Thoracic aorta (tissue), 2 donors: ENCODE measurements around the gene C2orf80. TPM values are rescaled to one million over a fixed set of nuclear protein-coding genes. Genes with fewer than 3 reads are reported as not detected.

Source experiments
- ATAC-seq: fragments of 150-250 bp; one replicate; pipeline ENCODE4 v1.8.0; 2017; ENCODE audit warnings: low read depth; ENCODE audit not compliant: insufficient number of reproducible peaks, low FRiP score
- DNase-seq: peaks from one replicate; pipeline ENCODE4 v3.0.0-alpha.2; 2020; ENCODE audit warnings: low spot score
- H3K27ac ChIP-seq, 2 donors: fragments of 200-600 bp; sonication (generic); 1 replicate in 1 of 2; 2 replicates in 1 of 2; pipeline ENCODE4 v1.5.1; 2016; ENCODE audit warnings: mild to moderate bottlenecking in 2 of 2, moderate library complexity in 2 of 2
- H3K27me3 ChIP-seq: fragments of 200-600 bp; sonication (generic); replicated peaks from 2 replicates; pipeline ENCODE4 v1.6.0; 2016; ENCODE audit warnings: mild to moderate bottlenecking; ENCODE audit not compliant: insufficient read depth
- H3K36me3 ChIP-seq: fragments of 200-600 bp; sonication (generic); one replicate; pipeline ENCODE4 v1.5.1; 2016
- H3K4me1 ChIP-seq, 2 donors: fragments of 200-600 bp; sonication (generic); 1 replicate in 1 of 2; 2 replicates in 1 of 2; pipeline versions ENCODE4 v1.5.1 to v1.6.0; 2016; ENCODE audit warnings: low read depth in 2 of 2, mild to moderate bottlenecking in 1 of 2; ENCODE audit not compliant: control insufficient read depth in 1 of 2
- H3K4me3 ChIP-seq: fragments of 200-600 bp; sonication (generic); 2 replicates; pipeline ENCODE4 v1.5.1; 2016; ENCODE audit warnings: mild to moderate bottlenecking
- H3K9me3 ChIP-seq: fragments of 200-600 bp; sonication (generic); 2 replicates; pipeline ENCODE4 v1.5.1; 2016
- CTCF ChIP-seq: fragments of 200-600 bp; sonication (generic); IDR thresholded peaks from one replicate; pipeline ENCODE4 v1.5.1; 2019; ENCODE audit warnings: antibody characterized with exemption
- total RNA-seq, 2 donors: library from RNA; depleted of rRNA; stranded (reverse); fragments of >200 nt; gene quantifications; one replicate each; pipeline versions ENCODE4 v1.1.0 to v1.2.3, GENCODE V29; 2016

C2orf80 gene
- total RNA-seq, 2 donors from 2014 or later: not detected

GRCh38 chr2:208164951-208165755 lies 24.7 kb downstream of the C2orf80 start:
- ATAC-seq (no peak), DNase-seq (no peak)
- no peak overlapping the region for H3K4me3 ChIP-seq
- no peaks in the 10 kb centered on the region for H3K36me3 ChIP-seq
- TF ChIP-seq CTCF: no peak
- H3K27ac ChIP-seq: no peak overlapping the region
- H3K9me3 ChIP-seq: no peaks in the 10 kb centered on the region
- H3K4me1 ChIP-seq: no peaks in the 10 kb centered on the region
- H3K27me3 ChIP-seq: no peaks in the 10 kb centered on the region

- no peaks in the 10 kb centered on the region for H3K36me3 ChIP-seq
- H3K4me3 ChIP-seq: no peak within 1 kb of the TSS
- no peaks in the 10 kb centered on the region for H3K9me3 ChIP-seq
- no peak for TF ChIP-seq CTCF
- ATAC-seq (no peak), DNase-seq (no peak)
- no peaks in the 10 kb centered on the region for H3K27me3 ChIP-seq
- H3K4me1 ChIP-seq: no peaks in the 10 kb centered on the region
- H3K27ac ChIP-seq: no peak within 1 kb of the TSS
Measured at GRCh38 chr2:208163489-208163888, 26.3 kb downstream of the C2orf80 start, which contains the start of gene CRYGA. Gene CRYGA (minus strand): TSS chr2:208163589. CDS start chr2:208163556, 33 bp downstream.

- H3K4me3 ChIP-seq: no peak overlapping the region
- H3K4me1 ChIP-seq: no peaks in the 10 kb centered on the region
- DNase-seq: no peak
- H3K27me3 ChIP-seq: no peaks in the 10 kb centered on the region
- H3K9me3 ChIP-seq: no peaks in the 10 kb centered on the region
- TF ChIP-seq CTCF: no peak
- no peak overlapping the region for H3K27ac ChIP-seq
- no peaks in the 10 kb centered on the region for H3K36me3 ChIP-seq
- ATAC-seq: no peak
Measured at GRCh38 chr2:208156439-208156838, 33.4 kb downstream of the C2orf80 start.

- H3K36me3 ChIP-seq: no peaks in the 10 kb centered on the region
- H3K4me1 ChIP-seq: no peaks in the 10 kb centered on the region
- H3K4me3 ChIP-seq: no peak overlapping the region
- TF ChIP-seq CTCF: no peak
- no peaks in the 10 kb centered on the region for H3K9me3 ChIP-seq
- no peak for DNase-seq
- H3K27me3 ChIP-seq: no peaks in the 10 kb centered on the region
- H3K27ac ChIP-seq: no peak overlapping the region
- ATAC-seq: no peak
Measured at GRCh38 chr2:208153156-208153555, 36.7 kb downstream of the C2orf80 start.

- no peaks in the 10 kb centered on the region for H3K27me3 ChIP-seq
- no peaks in the 10 kb centered on the region for H3K4me1 ChIP-seq
- no peak overlapping the region for H3K27ac ChIP-seq
- no peak overlapping the region for H3K4me3 ChIP-seq
- H3K9me3 ChIP-seq: no peaks in the 10 kb centered on the region
- no peak for DNase-seq
- TF ChIP-seq CTCF: no peak
- ATAC-seq: no peak
- H3K36me3 ChIP-seq: no peaks in the 10 kb centered on the region
Measured at GRCh38 chr2:208150956-208151355, 38.9 kb downstream of the C2orf80 start.
